H7 (cell line): ENCODE data around the gene GNL3L. TPM values are rescaled to one million over a fixed set of nuclear protein-coding genes. Genes with fewer than 3 reads are reported as not detected.
A peak's percentile ranks its signal among the peaks of the same experiment; 100 is the strongest.
"Not testable (repeated sequence)": the region's sequence is repeated elsewhere in the genome, so short reads cannot be mapped to it uniquely, and the experiment has no call there.

ENCODE experiments used
- DNase-seq: peaks from one replicate; pipeline ENCODE4 v3.0.0; 2012
- H3K27me3 ChIP-seq: 2 replicates; pipeline ENCODE4 v1.6.0; 2011; ENCODE audit warnings: mild to moderate bottlenecking, low read length; ENCODE audit not compliant: control insufficient read depth, insufficient read depth
- H3K36me3 ChIP-seq: replicated peaks from 2 replicates; pipeline ENCODE4 v1.5.1; 2011; ENCODE audit warnings: low read length; ENCODE audit not compliant: control insufficient read depth, insufficient read depth
- H3K4me3 ChIP-seq: 2 replicates; pipeline ENCODE4 v1.5.1; 2011; ENCODE audit warnings: low read depth, mild to moderate bottlenecking, control low read depth, low read length, moderate library complexity; ENCODE audit not compliant: insufficient read depth
- total RNA-seq: library from RNA; depleted of rRNA; stranded (reverse); fragments of >200 nt; shearing (Covaris generic); gene quantifications from 2 replicates; pipeline ENCODE4 v1.2.3, GENCODE V29; 2014; rRNA removed

The GNL3L gene, protein sequence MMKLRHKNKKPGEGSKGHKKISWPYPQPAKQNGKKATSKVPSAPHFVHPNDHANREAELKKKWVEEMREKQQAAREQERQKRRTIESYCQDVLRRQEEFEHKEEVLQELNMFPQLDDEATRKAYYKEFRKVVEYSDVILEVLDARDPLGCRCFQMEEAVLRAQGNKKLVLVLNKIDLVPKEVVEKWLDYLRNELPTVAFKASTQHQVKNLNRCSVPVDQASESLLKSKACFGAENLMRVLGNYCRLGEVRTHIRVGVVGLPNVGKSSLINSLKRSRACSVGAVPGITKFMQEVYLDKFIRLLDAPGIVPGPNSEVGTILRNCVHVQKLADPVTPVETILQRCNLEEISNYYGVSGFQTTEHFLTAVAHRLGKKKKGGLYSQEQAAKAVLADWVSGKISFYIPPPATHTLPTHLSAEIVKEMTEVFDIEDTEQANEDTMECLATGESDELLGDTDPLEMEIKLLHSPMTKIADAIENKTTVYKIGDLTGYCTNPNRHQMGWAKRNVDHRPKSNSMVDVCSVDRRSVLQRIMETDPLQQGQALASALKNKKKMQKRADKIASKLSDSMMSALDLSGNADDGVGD
- 28.1 and 31.9 TPM in 2 replicates for total RNA-seq

DNA sequence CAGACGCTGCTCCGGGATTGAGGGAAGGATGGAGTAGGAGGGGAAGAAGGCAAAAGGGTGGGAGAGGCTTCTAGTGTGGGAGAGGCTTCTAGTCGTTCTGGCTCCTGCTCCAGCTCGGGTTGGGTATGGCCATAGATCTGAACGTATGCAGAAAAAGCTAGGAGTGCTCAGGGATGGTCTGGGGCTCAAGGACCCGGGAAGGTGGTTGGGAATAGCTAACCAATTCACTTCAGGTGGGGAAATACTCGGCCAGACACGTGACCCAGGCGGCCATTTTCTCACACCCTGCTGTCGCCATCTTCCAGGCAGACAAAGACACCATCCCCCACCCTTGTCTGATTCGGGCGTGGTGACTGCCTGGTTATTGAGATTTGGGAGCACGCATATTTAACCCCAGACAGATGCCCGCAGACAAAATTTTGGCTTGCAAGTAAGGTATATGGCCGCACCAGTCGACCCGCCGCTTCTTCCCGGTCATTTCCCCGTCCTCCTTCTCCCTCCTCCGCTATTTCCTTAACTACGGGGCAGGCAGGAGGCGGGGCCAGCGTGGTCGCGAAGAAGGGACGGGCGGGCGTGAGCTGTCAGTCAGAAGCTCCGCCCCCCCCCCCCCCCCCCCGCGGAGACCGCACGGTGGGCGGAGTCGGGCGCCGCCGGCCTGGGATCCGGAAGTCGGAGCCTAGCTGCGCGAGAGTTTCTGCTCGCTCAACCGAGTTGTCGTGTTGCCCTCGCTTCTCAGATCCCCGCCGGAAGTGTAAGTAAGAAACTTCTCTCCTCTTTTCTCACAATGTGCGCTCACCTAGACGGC lies at the start of gene GNL3L:
Gene GNL3L, plus strand, starts transcription at position 668 of the 805 bp plus-strand sequence. CDS start 2,348 bp downstream, outside the sequence.
- peak; percentile 88 for DNase-seq
- no peaks in the 10 kb centered on the region; the same call in none of the 2 replicates for H3K36me3 ChIP-seq
- H3K4me3 ChIP-seq = peak within 1 kb of the TSS; percentile 63
- H3K27me3 ChIP-seq = no peaks in the 10 kb centered on the region

DNA sequence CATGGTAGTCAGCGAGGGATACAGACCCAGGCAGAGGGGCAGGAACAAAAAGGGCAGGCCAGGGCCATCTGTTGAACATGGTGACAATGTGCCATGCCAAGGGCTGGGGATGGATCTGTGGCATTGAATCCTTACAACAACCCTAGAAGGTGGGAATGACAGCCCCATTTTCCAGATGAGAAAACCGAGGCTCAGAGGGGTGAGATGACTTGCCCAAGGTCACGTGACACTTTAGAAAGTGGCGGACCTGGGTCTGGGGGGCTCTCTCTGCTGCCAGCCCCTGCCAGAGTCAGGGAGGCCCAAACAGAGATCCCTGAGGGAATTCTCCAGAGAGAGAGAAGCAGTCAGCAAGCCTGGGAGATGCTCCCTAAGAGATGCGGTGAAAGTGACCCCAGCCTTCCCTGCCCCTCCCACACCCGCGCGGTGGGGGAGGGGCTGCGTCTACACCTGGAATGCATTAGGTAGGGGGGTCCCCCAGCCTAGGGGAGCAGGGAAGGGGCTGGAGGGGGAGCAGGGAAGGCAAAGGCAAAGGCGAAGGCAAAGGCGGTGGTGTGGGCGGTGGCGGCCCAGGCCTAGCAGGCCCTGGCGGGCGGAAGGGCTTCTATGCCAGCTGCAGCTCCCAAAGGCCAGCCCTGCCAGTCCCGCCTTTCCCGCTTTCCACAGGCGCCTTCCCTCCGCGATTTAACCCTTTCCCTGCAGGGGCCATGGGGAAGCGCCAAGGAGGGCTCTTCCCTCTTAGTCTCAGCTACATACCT lies 47.0 kb upstream of the GNL3L start:
- Histone ChIP-seq H3K27me3 (no peaks in the 10 kb centered on the region), H3K4me3 (no peak overlapping the region; the same call in 1 of the 2 replicates), H3K36me3 (no peaks in the 10 kb centered on the region)
- peak; percentile 76 for DNase-seq

DNA sequence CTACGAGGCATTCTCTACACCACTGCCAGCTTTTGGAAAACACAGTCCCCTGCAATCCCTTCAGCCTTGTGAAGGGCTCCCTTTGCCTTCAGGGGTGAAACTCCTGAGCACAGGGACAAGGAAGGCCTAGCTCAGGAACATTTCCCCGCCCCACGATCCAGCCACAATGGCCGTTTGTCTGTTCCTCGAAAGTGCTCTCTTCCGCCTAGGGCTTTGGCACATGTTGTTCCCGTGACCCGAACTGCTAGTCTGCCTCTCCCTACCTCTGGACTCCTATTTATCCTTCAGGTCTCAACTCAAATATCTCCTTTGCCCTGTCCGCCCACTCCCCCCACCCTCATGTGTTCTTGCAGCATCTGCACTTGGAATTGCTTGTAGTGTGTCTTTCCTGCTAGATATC lies 46.1 kb upstream of the GNL3L start:
- Histone ChIP-seq H3K27me3 (no peaks in the 10 kb centered on the region), H3K4me3 (no peak overlapping the region), H3K36me3 (no peaks in the 10 kb centered on the region)
- DNase-seq = no peak

DNA sequence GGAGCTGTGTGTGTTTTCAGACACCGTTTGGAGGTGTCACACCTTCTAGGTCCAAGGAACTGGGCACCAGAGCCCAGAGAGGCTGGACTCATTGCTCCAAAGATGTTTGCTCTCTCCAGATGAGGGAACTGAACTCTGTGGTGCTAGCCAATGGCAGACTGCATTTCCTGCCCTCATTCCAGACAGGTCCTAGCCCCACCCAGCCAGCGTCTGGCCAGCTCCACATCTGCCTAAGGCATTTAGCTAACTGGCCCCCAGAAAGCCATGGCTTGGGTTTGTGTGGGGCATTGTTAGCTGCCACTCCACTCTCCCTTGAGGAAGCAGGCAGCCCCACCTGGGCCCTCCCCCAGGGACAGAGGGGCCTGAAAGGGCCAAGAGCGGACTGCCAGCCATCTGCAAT lies 45.4 kb upstream of the GNL3L start:
- H3K27me3 ChIP-seq = no peaks in the 10 kb centered on the region
- H3K36me3 ChIP-seq = no peaks in the 10 kb centered on the region
- H3K4me3 ChIP-seq = no peak overlapping the region
- DNase-seq = no peak

DNA sequence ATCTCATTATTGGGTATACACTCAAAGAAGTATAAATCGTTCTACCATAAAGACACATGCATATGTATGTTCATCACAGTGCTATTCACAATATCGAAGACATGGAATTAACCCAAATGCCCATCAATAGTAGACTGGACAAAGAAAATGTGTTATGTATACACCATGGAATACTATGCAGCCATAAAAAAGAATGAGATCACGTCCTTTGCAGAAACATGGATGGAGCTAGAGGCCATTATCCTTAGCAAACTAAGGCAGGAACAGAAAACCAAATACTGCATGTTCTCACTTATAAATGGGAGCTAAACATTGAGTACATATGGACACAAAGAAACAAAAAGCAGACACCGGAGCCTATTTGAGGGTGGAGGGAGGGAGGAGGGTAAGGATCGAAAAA lies 40.2 kb upstream of the GNL3L start:
- H3K27me3 ChIP-seq, DNase-seq, H3K4me3 ChIP-seq, H3K36me3 ChIP-seq: not testable (repeated sequence)

DNA sequence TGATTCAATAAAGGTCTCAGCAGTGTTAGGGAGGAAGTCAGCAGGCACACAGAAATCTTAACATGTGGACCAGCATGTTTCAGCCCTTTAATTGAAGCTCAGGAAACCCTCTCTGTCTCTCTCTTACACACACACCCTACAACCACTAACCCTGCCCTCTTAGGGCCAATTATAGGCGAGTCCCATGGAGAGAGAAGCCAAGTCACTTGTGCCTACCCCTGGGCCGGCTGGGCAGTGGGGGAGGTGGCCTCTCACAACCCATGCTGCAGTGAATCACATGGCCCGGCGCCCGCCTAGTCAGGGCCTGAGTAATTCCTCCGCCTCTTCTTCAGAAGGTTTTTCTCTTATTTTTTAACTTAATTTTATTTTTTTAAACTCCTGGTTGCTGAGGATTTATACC lies 37.7 kb upstream of the GNL3L start:
- Histone ChIP-seq H3K4me3 (no peak overlapping the region), H3K36me3 (no peaks in the 10 kb centered on the region; the same call in 1 of the 2 replicates), H3K27me3 (no peaks in the 10 kb centered on the region)
- DNase-seq = no peak

DNA sequence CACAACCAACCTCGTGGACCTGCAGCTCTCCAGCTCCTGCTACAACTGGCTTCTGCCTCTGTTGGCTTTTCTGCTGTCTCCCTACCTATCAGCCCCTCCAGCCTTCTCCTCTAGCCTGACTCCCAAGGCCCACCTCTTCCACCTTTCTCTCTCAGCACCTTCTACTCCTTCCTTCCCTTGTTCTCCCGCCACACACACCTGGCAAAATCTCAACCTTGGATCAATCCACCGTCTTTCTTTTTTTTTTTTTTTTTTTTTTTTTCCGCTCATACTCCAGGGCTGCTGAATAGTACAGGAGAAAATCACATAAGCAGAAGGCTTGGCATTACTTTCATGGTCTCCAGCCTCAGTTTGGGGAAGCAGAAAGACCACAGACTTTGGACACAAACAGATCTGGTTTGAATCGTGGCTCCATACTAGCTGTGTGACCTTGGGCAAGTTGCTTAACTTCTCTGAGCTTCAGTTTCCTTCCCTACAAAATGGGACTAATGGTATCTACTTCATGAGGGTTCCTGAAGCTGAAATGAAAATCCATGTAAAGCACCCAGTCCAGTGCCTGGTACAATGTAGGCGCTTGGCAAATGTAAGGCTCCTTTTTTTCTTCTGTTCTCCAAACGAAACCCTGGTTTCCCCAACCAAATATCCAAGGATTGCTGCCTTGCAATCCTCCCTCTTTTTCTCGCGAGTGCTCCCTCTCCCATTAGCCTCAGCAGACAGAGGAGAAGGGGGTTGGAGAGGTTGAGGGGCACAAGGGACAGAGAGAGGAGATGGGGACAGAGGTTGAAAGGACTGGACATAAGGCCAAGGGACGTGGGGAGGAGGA lies 35.6 kb upstream of the GNL3L start:
- no peak for DNase-seq

DNA sequence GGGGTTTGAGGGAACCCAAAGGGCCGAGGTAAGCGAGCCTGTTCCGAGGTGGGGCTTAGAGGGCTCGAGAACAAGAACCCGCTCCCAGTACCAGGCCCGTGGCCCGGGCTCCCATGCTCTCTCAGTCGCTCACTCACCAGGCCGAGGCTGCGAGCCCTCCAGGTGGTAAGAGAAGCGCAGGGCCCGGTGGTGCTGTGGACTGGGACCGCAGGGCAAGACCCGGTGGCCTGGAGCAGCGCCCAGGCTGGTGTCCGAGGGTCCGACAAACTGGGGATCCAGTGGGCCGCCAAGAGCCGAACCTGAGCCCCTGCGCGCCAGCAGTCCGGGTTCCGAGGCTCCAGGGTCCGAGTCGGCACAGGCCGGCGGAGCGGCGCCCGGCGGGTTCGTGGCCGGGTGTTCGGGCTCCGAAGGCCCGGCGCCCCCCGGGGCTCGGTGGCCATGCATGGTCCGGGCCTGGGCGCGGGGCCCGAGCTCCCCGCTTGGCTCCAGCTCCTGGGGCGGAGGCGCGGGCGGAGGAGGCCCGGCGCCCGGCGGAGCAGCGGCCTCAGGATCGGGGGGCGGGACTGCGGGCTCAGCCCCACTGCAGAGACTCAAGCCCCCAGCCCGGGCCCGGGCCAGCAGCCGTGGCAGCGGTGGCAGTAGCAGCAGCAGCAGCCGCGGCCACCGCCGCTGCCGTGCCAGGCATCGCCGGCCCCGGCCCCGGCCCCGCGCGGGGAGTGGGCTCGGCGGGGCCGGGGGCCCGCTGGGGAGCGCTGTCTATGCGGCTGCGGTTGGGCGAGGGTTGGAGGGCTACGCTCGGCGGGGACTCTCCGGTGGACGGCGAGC lies 34.8 kb upstream of the GNL3L start:
- no peaks in the 10 kb centered on the region for H3K27me3 ChIP-seq
- no peaks in the 10 kb centered on the region; the same call in 1 of the 2 replicates for H3K36me3 ChIP-seq
- peak overlapping the region; percentile 72 for H3K4me3 ChIP-seq
- peak; percentile 74 for DNase-seq

More for the DNA sequence above, 35.6 kb upstream of the GNL3L start:
- peak overlapping the region; percentile 72 for H3K4me3 ChIP-seq
- no peaks in the 10 kb centered on the region for H3K27me3 ChIP-seq
- no peaks in the 10 kb centered on the region; the same call in 1 of the 2 replicates for H3K36me3 ChIP-seq

DNA sequence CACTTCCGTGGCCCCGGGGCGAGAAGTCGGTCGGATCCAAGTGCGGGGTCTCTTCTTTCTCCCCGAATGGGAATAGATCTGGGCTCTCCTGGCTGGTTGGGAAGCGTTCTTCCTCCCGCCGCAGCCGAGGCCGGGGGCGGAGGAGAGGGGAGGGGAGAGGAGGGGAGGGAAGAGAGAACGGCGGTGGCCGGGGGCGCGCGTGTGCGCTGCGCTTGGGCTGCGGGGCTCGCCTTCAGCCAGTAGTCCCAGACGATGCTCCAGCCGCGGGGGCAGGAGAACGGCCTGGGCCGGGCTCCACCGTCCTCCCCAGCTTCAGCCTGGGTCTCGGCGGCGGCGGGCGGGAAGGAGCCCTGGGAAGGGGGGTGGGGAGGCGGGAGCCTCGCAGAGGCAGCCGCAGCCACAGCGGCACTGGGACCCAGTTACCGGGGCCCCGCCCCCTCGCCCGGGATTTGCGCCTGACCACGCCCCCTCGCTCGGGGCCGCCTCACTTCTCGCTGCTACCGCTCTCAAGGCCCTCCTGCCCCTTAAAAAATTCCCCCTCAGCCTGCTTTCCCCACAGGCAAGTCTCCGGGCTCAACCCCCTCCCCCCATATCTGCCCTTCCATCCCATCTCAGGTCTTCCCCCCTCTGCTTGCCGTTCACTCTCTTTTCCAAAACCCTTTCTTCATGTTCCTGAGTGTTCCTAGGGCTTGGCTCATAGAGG lies 34.1 kb upstream of the GNL3L start, which contains the start of gene FGD1:
Gene FGD1, minus strand, starts transcription at position 421 of the 703 bp plus-strand sequence. CDS start 802 bp downstream, outside the sequence.
- Histone ChIP-seq H3K36me3 (no peaks in the 10 kb centered on the region), H3K27me3 (no peaks in the 10 kb centered on the region), H3K4me3 (peak within 1 kb of the TSS; percentile 72)
- DNase-seq = peak; percentile 95

DNA sequence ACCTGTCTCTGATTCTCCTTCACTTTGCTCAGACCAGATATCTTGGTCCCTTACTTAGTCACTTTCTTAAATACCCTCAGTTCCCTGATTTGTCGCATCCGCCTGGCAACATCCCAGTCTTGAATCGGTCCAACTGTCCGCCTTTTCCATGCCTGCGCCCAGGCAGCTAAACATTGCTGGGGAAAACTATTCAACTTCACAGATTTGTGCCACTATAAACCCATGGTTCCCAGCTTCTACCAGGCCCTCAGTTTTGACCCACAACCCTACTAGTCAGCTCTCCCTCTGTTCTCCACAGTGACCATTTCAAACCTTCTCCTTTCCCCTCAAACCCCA lies 33.5 kb upstream of the GNL3L start:
- Histone ChIP-seq H3K4me3 (peak overlapping the region; percentile 72; the same call in 1 of the 2 replicates), H3K36me3 (no peaks in the 10 kb centered on the region), H3K27me3 (no peaks in the 10 kb centered on the region)
- no peak for DNase-seq

DNA sequence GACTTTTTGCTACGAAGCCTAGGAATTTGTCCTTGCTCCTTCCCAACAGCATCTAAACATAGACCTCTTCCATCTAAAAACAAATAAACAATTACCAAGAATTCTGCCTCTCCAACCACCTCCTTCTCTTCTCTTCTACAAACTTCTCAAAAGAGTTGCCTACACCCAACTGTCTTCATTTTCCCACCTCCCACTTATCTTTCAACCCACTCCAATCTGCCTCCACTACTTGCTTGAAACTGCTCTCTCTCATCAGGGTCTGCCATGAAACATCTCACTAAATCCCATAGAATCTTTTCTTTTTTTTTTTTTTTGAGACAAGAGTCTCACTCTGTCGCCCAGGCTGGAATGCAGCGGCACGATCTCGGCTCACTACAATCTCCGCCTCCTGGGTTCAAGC lies 33.1 kb upstream of the GNL3L start:
- Histone ChIP-seq H3K27me3 (no peaks in the 10 kb centered on the region), H3K36me3 (no peaks in the 10 kb centered on the region), H3K4me3 (no peak overlapping the region)
- no peak for DNase-seq

DNA sequence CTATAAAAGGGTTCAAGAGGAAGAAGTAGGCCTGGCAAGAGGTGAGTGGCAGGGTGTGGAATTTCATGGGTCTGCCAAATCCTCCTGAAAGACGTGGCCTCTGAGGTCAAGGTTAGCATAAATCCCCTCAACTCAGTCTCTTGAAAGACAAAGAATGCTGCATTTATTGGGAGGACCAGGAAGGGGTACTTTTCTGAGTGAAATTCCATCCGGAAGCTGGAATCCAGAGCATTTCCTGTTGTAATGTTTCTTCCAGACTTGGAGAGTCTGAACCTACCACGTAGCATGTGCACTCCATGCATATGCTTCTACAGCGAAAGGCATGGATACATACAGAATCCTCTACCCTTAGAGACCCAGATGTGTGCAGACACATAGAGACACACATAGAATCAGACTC lies 20.6 kb upstream of the GNL3L start:
- Histone ChIP-seq H3K4me3 (no peak overlapping the region), H3K27me3 (no peaks in the 10 kb centered on the region), H3K36me3 (no peaks in the 10 kb centered on the region)
- DNase-seq = no peak
